Stimulated activated naive CD8-positive, alpha-beta T cell treated with anti-CD3 and anti-CD28 coated beads, Interleukin-15, amount 100 ng/mL, for 72 hours (primary cell): ENCODE data around the gene CISH.
A peak's percentile ranks its signal among the peaks of the same experiment; 100 is the strongest.

Experiments used
- ATAC-seq: fragments of 150-1000 bp; cut with Tn5 transposase; 2 replicates; pipeline ENCODE4 v1.10.0; 2021; ENCODE audit warnings: mild to moderate bottlenecking, moderate library complexity
- DNase-seq, 2 donors: peaks; one replicate each; pipeline ENCODE4 v3.0.0; 2021 to 2022
- H3K27ac Mint-ChIP-seq, 2 donors: one replicate each; pipeline ENCODE4 v1.8.0; 2022; ENCODE audit warnings: mild to moderate bottlenecking in 2 of 2, mixed read lengths in 2 of 2, moderate library complexity in 2 of 2
- H3K27me3 Mint-ChIP-seq: one replicate; pipeline ENCODE4 v1.8.0; 2022; ENCODE audit warnings: mixed read lengths
- H3K4me1 Mint-ChIP-seq: one replicate; pipeline ENCODE4 v1.8.0; 2022; ENCODE audit warnings: mild to moderate bottlenecking, mixed read lengths
- H3K4me3 Mint-ChIP-seq, 2 donors: one replicate each; pipeline ENCODE4 v1.8.0; 2022; ENCODE audit warnings: mild to moderate bottlenecking in 2 of 2, mixed read lengths in 2 of 2, moderate library complexity in 1 of 2
- H3K9me3 Mint-ChIP-seq, 2 donors: one replicate each; pipeline ENCODE4 v1.8.0; 2022; ENCODE audit warnings: mixed read lengths in 2 of 2

Gene CISH, protein sequence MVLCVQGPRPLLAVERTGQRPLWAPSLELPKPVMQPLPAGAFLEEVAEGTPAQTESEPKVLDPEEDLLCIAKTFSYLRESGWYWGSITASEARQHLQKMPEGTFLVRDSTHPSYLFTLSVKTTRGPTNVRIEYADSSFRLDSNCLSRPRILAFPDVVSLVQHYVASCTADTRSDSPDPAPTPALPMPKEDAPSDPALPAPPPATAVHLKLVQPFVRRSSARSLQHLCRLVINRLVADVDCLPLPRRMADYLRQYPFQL

DNA sequence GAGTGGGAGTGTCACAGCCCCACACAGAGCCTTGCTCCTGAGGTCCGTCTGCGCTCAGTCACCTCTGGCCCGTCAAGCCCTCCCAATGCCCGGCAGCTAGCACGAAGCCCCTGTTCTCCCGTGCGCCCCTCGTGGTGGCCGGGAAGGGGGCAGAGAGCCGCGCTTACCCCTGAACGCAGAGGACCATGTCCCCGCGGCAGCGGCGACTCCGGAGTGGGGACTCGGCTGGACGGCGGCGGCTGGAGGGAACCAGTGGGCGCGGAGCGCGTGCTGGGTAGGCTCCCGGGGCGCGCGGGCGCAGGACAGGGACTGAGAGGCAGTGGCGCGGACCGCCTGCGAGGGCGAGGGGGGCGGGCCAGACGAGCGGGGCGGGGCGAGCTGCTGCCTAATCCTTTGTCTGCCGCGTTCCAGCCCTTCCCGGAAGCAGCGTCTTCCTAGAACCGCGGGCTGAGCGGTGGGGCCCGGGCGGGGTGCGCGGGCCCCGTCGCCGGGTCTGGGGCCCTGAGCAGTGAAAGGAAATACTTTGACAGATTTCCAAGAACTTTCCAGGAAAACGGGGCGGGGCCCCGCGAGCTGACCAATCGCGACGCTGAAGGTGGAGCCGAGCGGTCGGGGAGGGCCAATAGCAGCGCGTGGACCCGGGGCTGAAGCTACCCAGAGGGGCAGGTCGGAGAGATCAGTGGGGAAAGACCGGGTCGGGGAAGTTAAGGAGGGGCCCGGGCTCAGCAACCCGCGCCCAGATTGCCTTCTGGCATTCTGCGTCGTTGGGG lies at the start of gene CISH:
CISH (minus strand) TSS at position 311 of the 770 bp plus-strand sequence; CDS start at position 187, 124 bp downstream.
- peak within 1 kb of the TSS; percentile 98 to 100 for H3K27ac Mint-ChIP-seq
- peak within 1 kb of the TSS; percentile 89 to 99 for H3K4me3 Mint-ChIP-seq
- peak; percentile 98 to 99 for DNase-seq
- ATAC-seq, result peak; percentile 81
- H3K9me3 Mint-ChIP-seq, result no peaks in the 10 kb centered on the region
- peaks cover 33% of the 10 kb centered on the region for H3K4me1 Mint-ChIP-seq
- no peaks in the 10 kb centered on the region for H3K27me3 Mint-ChIP-seq

DNA sequence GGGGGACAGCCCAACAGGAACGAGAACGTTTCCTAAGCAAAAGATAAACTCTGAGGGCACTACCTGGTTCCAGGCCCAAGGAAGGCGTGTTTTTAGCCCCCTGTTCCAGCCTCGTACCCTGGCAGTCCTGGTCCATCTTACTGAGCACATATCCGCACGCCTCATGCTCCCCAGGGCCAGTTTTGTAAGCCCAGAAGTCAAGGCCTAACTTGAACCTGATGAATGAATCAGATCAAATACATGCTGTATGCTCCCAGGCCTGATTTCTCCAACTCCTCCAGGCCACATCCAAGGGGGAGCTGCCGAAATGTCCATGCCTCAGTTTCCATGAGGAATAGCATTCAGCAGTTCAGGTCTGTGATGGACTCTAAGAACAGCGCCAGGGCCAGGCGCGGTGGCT lies 48.8 kb upstream of the CISH start:
- peaks cover 13% of the 10 kb centered on the region for H3K27me3 Mint-ChIP-seq
- DNase-seq (no peak), ATAC-seq (no peak)
- no peaks in the 10 kb centered on the region for H3K9me3 Mint-ChIP-seq
- H3K27ac Mint-ChIP-seq, result no peak overlapping the region
- peaks cover 12% of the 10 kb centered on the region for H3K4me1 Mint-ChIP-seq
- H3K4me3 Mint-ChIP-seq, result no peak overlapping the region

DNA sequence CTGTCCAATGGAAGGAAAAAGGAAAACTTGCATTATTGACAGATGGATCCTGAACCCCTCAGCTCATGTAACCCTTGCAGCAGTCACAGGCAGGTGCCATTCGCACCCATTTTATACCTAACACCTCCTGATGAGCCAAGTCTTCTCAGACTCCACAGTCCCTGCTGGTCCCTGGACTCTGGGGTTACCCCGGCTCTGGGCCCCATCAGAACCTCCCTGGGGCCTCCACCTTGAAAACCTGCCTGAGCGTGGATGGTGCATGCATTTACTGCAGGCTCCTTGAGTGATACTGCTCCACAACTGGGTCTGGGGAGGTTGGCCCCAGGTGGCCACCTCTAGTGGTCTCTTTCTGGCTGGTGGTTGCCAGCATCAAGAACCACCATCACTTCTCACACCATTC lies 47.3 kb upstream of the CISH start:
- peaks cover 20% of the 10 kb centered on the region for H3K4me1 Mint-ChIP-seq
- peaks cover 13% of the 10 kb centered on the region for H3K27me3 Mint-ChIP-seq
- DNase-seq (no peak), ATAC-seq (no peak)
- no peak overlapping the region for H3K4me3 Mint-ChIP-seq
- H3K27ac Mint-ChIP-seq, result no peak overlapping the region
- H3K9me3 Mint-ChIP-seq, result no peaks in the 10 kb centered on the region

DNA sequence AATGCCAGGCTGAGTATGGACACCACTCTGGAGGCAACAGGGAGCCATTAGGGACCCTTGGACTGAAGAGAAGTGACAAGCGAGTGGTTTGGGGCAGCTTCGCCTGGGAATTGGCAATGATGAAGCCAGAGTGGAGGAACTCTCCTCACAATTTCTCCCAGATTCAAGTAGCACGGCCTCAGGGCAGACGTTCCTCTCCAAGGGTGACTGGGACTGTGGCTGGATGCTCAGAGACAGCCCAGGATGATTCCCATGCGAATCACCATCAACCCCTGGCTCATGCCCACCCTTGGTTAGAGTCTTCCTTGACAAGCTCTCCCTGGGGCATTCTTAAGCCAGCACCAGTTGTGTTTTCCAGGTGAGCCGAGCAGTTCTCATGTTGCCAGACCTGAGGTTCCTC lies 46.8 kb upstream of the CISH start:
- peaks cover 24% of the 10 kb centered on the region for H3K4me1 Mint-ChIP-seq
- ATAC-seq (no peak), DNase-seq (no peak)
- peaks cover 13% of the 10 kb centered on the region for H3K27me3 Mint-ChIP-seq
- no peaks in the 10 kb centered on the region for H3K9me3 Mint-ChIP-seq
- no peak overlapping the region for H3K4me3 Mint-ChIP-seq
- H3K27ac Mint-ChIP-seq, result no peak overlapping the region

DNA sequence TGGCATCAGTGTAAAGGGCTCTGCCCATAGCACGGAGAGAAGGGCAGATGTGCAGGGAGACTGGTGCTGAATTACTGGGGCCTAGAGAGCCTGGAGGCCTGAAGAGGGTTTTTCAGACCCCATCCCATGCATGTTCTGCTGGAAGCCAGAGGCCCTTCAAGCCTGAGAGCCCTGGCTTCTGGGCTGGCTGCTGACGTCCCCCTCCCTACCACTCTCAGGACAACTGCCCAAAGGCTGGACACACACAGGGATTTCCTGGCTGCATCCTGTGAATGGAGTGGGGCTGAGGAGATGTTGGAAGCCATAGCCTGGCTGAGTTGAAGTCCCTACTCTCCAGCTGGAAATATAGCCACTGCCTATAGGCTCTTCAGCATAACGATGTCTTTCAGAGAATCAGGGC lies 46.2 kb upstream of the CISH start:
- DNase-seq (no peak), ATAC-seq (no peak)
- Mint-ChIP-seq H3K4me1 (peaks cover 30% of the 10 kb centered on the region), H3K4me3 (no peak overlapping the region), H3K9me3 (no peaks in the 10 kb centered on the region), H3K27ac (no peak overlapping the region), H3K27me3 (peaks cover 13% of the 10 kb centered on the region)

DNA sequence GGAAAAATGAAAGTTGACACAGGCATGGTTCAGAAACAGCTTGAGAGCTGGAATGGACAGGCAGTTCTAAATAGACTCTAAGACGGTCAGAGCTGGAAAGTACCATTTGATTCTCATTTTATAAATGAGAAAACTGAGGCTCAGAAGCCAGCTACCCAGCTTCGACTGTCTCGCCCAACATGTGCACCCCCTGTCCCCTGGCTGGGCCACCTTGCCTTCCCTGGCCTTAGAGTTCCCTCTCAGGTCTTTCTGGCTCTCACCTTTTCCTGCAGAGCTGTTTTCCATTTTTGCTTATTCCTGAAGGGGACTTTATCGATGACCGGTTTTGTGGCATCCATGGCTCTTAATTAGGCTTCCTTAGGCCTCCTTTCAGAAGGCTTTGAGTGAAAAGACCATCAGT lies 45.8 kb upstream of the CISH start:
- Mint-ChIP-seq H3K4me3 (no peak overlapping the region), H3K27me3 (peaks cover 10% of the 10 kb centered on the region), H3K9me3 (no peaks in the 10 kb centered on the region), H3K27ac (no peak overlapping the region), H3K4me1 (peaks cover 34% of the 10 kb centered on the region)
- ATAC-seq (no peak), DNase-seq (no peak)

DNA sequence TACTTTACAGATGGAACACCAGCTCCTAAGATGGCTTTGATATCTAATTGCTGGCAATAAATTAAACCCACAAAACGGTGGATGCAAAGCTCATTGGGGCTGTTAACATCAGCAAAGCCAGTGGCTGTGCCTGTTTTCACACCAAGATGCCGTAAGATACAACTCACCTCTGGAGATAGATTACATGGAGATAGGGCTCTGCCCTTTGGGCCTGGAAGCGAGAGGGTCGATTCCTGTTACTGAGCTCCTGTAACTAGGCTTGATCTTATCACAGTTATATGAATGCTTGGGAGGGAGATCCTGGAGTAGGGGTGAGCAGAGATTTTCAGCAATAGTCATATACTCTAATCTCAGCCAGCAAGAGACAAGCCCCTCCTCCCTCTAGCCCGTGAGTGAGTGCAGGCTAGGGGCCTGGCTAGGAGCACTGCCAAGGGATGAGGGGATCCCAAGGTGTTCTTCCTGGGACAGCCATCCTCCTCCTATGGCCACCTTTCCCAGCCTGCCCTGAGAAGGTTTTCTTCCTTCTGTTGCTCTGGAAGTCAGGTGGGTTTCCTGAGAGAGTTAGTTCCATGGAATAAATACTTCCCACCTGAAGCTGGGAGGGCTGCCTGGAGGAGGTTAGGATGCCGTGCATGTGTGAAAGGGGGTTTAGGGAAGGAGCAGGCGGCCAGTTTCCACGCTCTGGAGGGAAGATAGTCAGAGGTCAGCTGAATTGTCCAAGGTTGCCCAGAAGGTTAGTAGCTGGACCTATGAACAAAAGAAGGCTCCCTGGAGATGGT lies 45.0 kb upstream of the CISH start:
- DNase-seq, result no peak
- ATAC-seq, result no peak
- peaks cover 2% of the 10 kb centered on the region for H3K27me3 Mint-ChIP-seq
- H3K4me3 Mint-ChIP-seq, result no peak overlapping the region
- H3K27ac Mint-ChIP-seq, result peak overlapping the region in 1 of 2 donors; percentile 52
- H3K9me3 Mint-ChIP-seq, result no peaks in the 10 kb centered on the region
- H3K4me1 Mint-ChIP-seq, result peaks cover 42% of the 10 kb centered on the region

DNA sequence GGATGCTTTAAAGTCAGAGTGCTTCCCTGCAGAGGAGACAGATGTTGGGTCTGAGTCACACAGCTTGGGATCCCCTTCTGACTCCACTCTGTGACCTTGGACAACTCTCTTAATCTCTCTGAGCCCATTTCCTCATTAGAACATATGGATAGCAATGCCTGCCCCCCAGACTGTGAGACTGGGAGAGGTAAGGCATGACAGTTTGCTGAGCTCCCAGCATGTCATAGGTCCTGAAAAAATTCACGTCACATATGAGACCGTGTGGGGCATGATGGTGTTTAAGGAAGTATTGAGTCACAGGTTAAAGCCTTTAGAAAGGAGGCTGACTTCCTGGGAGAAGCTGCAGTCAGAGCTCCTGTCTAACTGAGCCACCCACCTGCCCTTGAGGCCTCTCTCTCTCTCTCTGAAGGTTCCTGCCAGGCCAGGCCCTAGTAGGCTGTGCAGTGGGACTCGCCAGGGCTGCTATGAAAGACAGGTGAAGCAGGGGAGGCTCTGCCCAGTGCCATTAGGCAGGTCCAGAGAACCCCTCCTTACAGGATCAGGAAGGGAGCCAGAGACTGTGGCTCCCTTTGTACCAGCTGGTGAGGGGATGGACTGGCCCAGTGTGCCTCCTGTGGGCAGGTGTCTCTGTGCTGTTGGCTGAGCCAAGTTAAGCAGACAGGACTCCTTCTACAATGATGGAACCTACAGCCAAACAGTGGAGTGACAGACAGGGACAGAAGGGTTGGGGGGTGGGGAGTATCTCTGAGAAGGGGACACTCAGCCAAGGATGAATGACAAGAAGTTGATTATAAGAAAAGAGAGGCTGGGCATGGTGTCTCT lies 43.6 kb upstream of the CISH start:
- peak overlapping the region; percentile 50 to 94 for H3K27ac Mint-ChIP-seq

DNA sequence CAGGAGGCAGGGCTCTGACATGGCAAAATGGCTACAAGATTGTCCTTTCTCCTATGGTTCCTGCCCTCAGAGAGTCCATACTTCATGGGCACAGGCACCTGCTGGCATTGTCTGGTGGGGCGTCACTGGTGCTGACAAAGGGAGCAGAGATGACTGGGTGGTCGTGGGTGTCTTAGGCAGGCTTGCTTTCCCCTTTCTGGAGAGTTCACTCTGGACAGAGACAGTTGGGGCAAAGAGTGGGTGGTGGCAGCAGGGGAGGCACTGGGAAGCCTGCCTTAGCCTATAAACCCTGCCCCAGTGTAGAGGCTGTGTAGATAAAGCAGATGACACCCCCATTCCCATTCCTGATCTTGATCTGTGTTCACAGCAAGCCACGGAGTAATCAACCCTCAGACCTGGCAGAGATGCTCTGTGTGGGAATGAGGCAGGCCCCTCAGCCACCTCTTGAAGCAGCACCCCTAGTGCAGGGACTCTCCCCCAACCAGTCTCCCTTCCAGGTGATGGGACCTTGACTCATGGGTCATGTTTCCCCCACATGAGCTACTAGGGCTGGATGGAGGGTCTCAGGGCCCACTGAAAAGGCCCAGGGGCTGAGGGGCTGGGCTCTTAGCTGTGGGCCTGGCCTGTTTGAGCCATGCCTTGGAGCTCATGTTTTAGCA lies 42.5 kb upstream of the CISH start:
- no peak for ATAC-seq
- no peak for DNase-seq
- no peaks in the 10 kb centered on the region for H3K27me3 Mint-ChIP-seq
- H3K4me3 Mint-ChIP-seq, result no peak overlapping the region
- H3K9me3 Mint-ChIP-seq, result no peaks in the 10 kb centered on the region
- H3K4me1 Mint-ChIP-seq, result peaks cover 49% of the 10 kb centered on the region
- H3K27ac Mint-ChIP-seq, result peak overlapping the region in 1 of 2 donors; percentile 94

More for the DNA sequence above, 43.6 kb upstream of the CISH start:
- Mint-ChIP-seq H3K27me3 (no peaks in the 10 kb centered on the region), H3K4me3 (peak overlapping the region in 1 of 2 donors; percentile 33), H3K4me1 (peaks cover 47% of the 10 kb centered on the region), H3K9me3 (no peaks in the 10 kb centered on the region)
- DNase-seq (peak in 1 of 2 donors; percentile 23), ATAC-seq (peak; percentile 68)

DNA sequence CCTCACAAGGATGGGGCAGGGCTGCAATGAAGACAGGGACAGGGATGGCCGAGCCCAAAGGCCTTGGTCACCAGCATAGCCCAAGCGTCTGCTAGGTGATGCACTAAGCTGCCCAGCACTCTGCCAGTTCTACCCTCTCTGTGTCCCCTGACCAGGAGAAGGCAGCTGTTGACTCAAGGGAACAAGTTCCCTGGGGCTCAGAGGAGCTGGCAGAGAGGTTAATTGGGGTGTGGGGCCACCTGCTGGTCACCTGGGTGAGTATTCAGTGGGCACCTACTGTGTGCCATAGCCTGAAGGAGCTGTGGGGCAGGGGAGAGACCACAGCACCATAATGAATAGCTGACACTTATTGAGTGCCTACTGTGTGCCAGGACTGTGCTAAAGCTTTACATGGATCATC lies 41.1 kb upstream of the CISH start:
- Mint-ChIP-seq H3K4me3 (no peak overlapping the region), H3K9me3 (no peaks in the 10 kb centered on the region), H3K4me1 (peaks cover 60% of the 10 kb centered on the region), H3K27ac (peak overlapping the region in 1 of 2 donors; percentile 5), H3K27me3 (no peaks in the 10 kb centered on the region)
- peak; percentile 42 to 66 for DNase-seq
- ATAC-seq, result peak; percentile 72

DNA sequence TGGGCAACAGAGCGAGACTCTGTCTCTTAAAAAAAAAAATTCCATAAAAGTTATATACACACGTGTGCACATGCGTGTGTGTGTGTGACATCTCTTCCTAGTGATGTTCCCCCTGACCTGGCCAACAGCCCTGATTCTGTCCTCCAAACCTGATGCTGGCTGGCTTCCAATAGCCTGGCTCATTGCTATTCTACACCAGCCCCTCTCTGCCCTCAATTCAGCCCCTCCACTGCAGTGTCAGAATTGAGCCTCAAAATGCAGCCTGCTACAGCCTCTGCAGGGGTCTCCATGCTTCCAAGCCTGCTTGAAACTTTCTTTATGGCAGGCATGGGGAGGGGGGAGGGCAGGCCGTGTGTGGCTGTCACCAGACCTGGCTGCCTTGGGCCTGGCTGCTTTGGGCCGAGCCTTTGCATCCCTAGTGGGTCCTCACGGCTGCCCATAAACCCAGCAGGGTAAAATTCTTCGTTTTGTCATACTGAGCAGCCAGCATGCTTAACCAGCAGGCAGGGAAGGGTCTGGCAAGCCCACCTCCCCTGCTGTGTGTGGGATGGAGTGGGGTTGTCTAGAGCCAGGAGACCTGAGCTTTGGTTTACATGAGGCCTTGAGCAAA lies 40.5 kb upstream of the CISH start:
- Mint-ChIP-seq H3K27me3 (no peaks in the 10 kb centered on the region), H3K4me3 (no peak overlapping the region), H3K4me1 (peaks cover 60% of the 10 kb centered on the region), H3K27ac (peak overlapping the region in 1 of 2 donors; percentile 57), H3K9me3 (no peaks in the 10 kb centered on the region)
- DNase-seq (no peak), ATAC-seq (no peak)

DNA sequence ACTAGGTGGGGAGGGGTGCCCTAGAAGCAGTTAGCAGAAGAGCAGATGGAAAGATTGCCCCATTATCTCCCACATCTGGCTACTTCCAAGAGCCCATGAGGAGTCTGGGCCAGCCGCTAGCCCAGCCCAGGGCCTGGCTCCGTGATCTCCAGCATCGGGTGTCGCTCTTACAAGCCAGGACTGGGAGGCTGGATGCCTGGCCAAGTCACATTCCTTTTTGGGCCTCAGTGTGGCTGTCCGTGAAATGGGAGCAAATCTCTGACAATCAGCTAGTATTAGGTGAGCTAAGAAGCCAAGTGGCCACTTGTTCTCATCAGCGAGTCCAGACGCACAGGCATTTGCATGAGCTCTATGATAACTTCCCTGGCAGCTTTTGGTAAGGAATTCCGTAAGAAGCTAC lies 39.9 kb upstream of the CISH start:
- H3K4me3 Mint-ChIP-seq, result no peak overlapping the region
- H3K27ac Mint-ChIP-seq, result no peak overlapping the region
- H3K4me1 Mint-ChIP-seq, result peaks cover 60% of the 10 kb centered on the region
- H3K9me3 Mint-ChIP-seq, result no peaks in the 10 kb centered on the region
- DNase-seq (no peak), ATAC-seq (no peak)
- H3K27me3 Mint-ChIP-seq, result no peaks in the 10 kb centered on the region

DNA sequence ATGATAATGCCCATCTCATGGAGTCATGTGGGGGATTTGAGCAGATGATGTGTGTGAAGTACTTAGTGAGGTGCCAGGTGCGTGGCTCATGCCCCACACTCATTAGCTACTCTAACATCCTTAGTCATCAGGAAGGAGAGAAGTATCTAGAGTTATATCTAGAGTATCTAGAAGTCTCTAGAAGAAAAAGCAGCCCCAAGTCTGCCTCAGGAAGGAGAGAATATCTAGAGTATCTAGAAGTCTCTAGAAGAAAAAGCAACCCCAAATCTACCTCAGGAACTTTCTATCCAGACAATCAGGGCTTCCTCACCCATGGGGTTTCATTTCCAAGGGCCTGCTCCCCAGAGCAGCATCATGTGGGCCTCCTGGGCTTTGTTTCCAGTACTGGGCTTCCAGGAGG lies 38.4 kb upstream of the CISH start:
- Mint-ChIP-seq H3K4me1 (peaks cover 52% of the 10 kb centered on the region), H3K9me3 (no peaks in the 10 kb centered on the region), H3K27ac (peak overlapping the region in 1 of 2 donors; percentile 76), H3K4me3 (no peak overlapping the region), H3K27me3 (no peaks in the 10 kb centered on the region)
- DNase-seq, result no peak
- ATAC-seq, result no peak

DNA sequence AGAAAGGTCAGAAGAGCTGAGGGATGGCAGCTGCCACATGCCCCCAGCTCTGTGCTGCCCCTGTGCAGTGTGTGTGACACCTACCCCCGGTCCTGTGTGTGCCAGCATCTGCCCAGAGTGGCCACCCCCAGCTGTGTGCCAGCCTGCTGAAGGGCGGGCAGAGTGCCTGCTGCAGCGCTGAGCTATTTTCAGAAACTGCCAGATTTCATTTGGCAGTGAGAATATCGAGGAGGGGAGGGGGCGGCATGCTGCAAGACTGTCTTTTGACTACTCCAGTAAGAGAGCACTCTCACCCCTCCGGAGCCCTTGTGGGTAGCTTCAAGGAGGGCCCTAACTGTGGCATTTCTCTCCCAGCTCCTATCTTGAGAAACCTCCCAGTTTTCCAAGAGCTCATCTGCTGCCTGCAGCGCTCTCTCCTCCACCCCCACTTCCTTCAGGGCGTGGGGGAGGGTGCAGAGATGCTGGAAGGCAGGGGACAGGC lies 37.9 kb upstream of the CISH start:
- H3K4me3 Mint-ChIP-seq, result no peak overlapping the region

More for the DNA sequence above, 37.9 kb upstream of the CISH start:
- H3K27me3 Mint-ChIP-seq, result no peaks in the 10 kb centered on the region
- no peak for ATAC-seq
- peak overlapping the region in 1 of 2 donors; percentile 76 for H3K27ac Mint-ChIP-seq
- peaks cover 47% of the 10 kb centered on the region for H3K4me1 Mint-ChIP-seq
- no peaks in the 10 kb centered on the region for H3K9me3 Mint-ChIP-seq
- no peak for DNase-seq
